Astrocyte (in vitro differentiated cells and primary cell): Measurements from ENCODE around the gene SCYL1.

ENCODE experiments used
- EZH2 ChIP-seq: IDR thresholded peaks from 2 replicates; pipeline ENCODE4 v1.6.1; 2012; ENCODE audit warnings: mild to moderate bottlenecking, low read length, inconsistent platforms; ENCODE audit not compliant: insufficient read depth
- TF ChIP-seq, protein P1 (sequence below): IDR thresholded peaks from 2 replicates; pipeline ENCODE4 v1.5.1; 2011; ENCODE audit warnings: low read depth, mild to moderate bottlenecking, inconsistent platforms, low read length, moderate library complexity; ENCODE audit not compliant: insufficient read depth

DNA sequence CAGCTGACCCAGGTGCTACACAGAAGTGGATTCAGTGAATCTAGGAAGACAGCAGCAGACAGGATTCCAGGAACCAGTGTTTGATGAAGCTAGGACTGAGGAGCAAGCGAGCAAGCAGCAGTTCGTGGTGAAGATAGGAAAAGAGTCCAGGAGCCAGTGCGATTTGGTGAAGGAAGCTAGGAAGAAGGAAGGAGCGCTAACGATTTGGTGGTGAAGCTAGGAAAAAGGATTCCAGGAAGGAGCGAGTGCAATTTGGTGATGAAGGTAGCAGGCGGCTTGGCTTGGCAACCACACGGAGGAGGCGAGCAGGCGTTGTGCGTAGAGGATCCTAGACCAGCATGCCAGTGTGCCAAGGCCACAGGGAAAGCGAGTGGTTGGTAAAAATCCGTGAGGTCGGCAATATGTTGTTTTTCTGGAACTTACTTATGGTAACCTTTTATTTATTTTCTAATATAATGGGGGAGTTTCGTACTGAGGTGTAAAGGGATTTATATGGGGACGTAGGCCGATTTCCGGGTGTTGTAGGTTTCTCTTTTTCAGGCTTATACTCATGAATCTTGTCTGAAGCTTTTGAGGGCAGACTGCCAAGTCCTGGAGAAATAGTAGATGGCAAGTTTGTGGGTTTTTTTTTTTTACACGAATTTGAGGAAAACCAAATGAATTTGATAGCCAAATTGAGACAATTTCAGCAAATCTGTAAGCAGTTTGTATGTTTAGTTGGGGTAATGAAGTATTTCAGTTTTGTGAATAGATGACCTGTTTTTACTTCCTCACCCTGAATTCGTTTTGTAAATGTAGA, 24.3 kb upstream of the SCYL1 start:
- TF ChIP-seq, protein P1, sequence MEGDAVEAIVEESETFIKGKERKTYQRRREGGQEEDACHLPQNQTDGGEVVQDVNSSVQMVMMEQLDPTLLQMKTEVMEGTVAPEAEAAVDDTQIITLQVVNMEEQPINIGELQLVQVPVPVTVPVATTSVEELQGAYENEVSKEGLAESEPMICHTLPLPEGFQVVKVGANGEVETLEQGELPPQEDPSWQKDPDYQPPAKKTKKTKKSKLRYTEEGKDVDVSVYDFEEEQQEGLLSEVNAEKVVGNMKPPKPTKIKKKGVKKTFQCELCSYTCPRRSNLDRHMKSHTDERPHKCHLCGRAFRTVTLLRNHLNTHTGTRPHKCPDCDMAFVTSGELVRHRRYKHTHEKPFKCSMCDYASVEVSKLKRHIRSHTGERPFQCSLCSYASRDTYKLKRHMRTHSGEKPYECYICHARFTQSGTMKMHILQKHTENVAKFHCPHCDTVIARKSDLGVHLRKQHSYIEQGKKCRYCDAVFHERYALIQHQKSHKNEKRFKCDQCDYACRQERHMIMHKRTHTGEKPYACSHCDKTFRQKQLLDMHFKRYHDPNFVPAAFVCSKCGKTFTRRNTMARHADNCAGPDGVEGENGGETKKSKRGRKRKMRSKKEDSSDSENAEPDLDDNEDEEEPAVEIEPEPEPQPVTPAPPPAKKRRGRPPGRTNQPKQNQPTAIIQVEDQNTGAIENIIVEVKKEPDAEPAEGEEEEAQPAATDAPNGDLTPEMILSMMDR: no peak
- no peak for TF ChIP-seq EZH2
